GM10266 (cell line): ENCODE measurements around the gene OR13A1.
"Not testable (repeated sequence)": the region's sequence is repeated elsewhere in the genome, so short reads cannot be mapped to it uniquely, and the experiment has no call there.

Source experiments
- DNase-seq: peaks from one replicate; pipeline ENCODE4 v3.0.0; 2012; ENCODE audit errors: extremely low spot score
- CTCF ChIP-seq: IDR thresholded peaks from 2 replicates; pipeline ENCODE4 v1.5.1; 2012; ENCODE audit warnings: mild to moderate bottlenecking, low read depth; ENCODE audit not compliant: control insufficient read depth, insufficient read depth; ENCODE audit errors: missing control alignments

OR13A1 gene

GRCh38 chr10:45339894-45340293, 24.5 kb upstream of the OR13A1 start:
- TF ChIP-seq CTCF = no peak
- no peak for DNase-seq

GRCh38 chr10:45331824-45332223, 16.4 kb upstream of the OR13A1 start:
- DNase-seq = not testable (repeated sequence)

- DNase-seq = not testable (repeated sequence)
Observed at GRCh38 chr10:45326864-45327263, 11.5 kb upstream of the OR13A1 start.

GRCh38 chr10:45325116-45325515, 9.7 kb upstream of the OR13A1 start:
- no peak for DNase-seq
- no peak for TF ChIP-seq CTCF

- no peak for DNase-seq
- no peak for TF ChIP-seq CTCF
Observed at GRCh38 chr10:45319702-45320101, 4.3 kb upstream of the OR13A1 start.

GRCh38 chr10:45313264-45313873, 2.0 kb downstream of the OR13A1 start:
- no peak for TF ChIP-seq CTCF
- DNase-seq = no peak

- peak; percentile 21 for DNase-seq
- TF ChIP-seq CTCF = peak; percentile 52
Observed at GRCh38 chr10:45308707-45309106, 6.7 kb downstream of the OR13A1 start.

- DNase-seq = no peak
- TF ChIP-seq CTCF = no peak
Observed at GRCh38 chr10:45302573-45302972, 12.8 kb downstream of the OR13A1 start.

GRCh38 chr10:45298341-45298955, 17.0 kb downstream of the OR13A1 start:
- DNase-seq = not testable (repeated sequence)
